Hepatocyte (in vitro differentiated cells): Measurements from ENCODE around the gene B3GALT4. TPM values are rescaled to one million over a fixed set of nuclear protein-coding genes. Genes with fewer than 3 reads are reported as not detected.

Source experiments
- DNase-seq: peaks from one replicate; pipeline ENCODE4 v3.0.0-alpha.2; 2016; ENCODE audit warnings: low spot score
- H2AFZ ChIP-seq: fragments of 200-600 bp; sonication (generic); 2 replicates; pipeline ENCODE4 v1.6.0; 2016; ENCODE audit warnings: antibody characterized with exemption, mild to moderate bottlenecking
- H3K27ac ChIP-seq: fragments of 200-600 bp; sonication (generic); 2 replicates; pipeline ENCODE4 v1.5.1; 2016; ENCODE audit warnings: mild to moderate bottlenecking
- H3K27me3 ChIP-seq: fragments of 200-600 bp; sonication (generic); 2 replicates; pipeline ENCODE4 v1.6.1; 2016
- H3K36me3 ChIP-seq: fragments of 200-600 bp; sonication (generic); replicated peaks from 2 replicates; pipeline ENCODE4 v1.5.1; 2016; ENCODE audit warnings: low read depth; ENCODE audit not compliant: insufficient read depth
- H3K4me1 ChIP-seq: fragments of 200-600 bp; sonication (generic); 2 replicates; pipeline ENCODE4 v1.5.1; 2016; ENCODE audit warnings: mild to moderate bottlenecking, moderate library complexity; ENCODE audit not compliant: insufficient read depth
- H3K4me2 ChIP-seq: fragments of 200-600 bp; sonication (generic); 2 replicates; pipeline ENCODE4 v1.6.0; 2016
- H3K4me3 ChIP-seq: fragments of 200-600 bp; sonication (generic); 2 replicates; pipeline ENCODE4 v1.5.1; 2016; ENCODE audit warnings: mild to moderate bottlenecking
- H3K79me2 ChIP-seq: fragments of 200-600 bp; sonication (generic); 2 replicates; pipeline ENCODE4 v1.6.0; 2017; ENCODE audit warnings: mild to moderate bottlenecking
- H3K9me2 ChIP-seq: fragments of 200-600 bp; sonication (generic); replicated peaks from 2 replicates; pipeline ENCODE4 v1.6.0; 2017; ENCODE audit warnings: mild to moderate bottlenecking; ENCODE audit not compliant: insufficient read depth
- H3K9me3 ChIP-seq: fragments of 200-600 bp; sonication (generic); 2 replicates; pipeline ENCODE4 v1.5.1; 2016; ENCODE audit warnings: low read depth, mild to moderate bottlenecking
- H4K20me1 ChIP-seq: fragments of 200-600 bp; sonication (generic); 2 replicates; pipeline ENCODE4 v1.6.0; 2016; ENCODE audit warnings: mild to moderate bottlenecking; ENCODE audit not compliant: insufficient read depth, poor library complexity, severe bottlenecking
- CTCF ChIP-seq: fragments of 200-600 bp; sonication (generic); IDR thresholded peaks from 2 replicates; pipeline ENCODE4 v1.5.1; 2016; ENCODE audit warnings: antibody characterized with exemption, mild to moderate bottlenecking; ENCODE audit not compliant: poor library complexity
- EZH2 ChIP-seq: fragments of 200-600 bp; sonication (generic); IDR thresholded peaks from 2 replicates; pipeline ENCODE4 v1.6.1; 2016; ENCODE audit warnings: antibody characterized with exemption, mild to moderate bottlenecking, borderline replicate concordance
- EZH2phosphoT487 ChIP-seq: fragments of 200-600 bp; sonication (generic); IDR thresholded peaks from one replicate; pipeline ENCODE4 v1.6.1; 2018; ENCODE audit warnings: antibody characterized with exemption, mild to moderate bottlenecking, low read depth, moderate library complexity; ENCODE audit not compliant: unreplicated experiment, severe bottlenecking
- WGBS: methylation state at CpG from one replicate; pipeline ENCODE4 v1.1.6; 2016; ENCODE audit warnings: low lambda C conversion rate; ENCODE audit errors: missing lambda C conversion rate; 5-methylcytosine and 5-hydroxymethylcytosine counted together
- polyA plus RNA-seq: library from polyadenylated mRNA; unstranded; fragments of >200 nt; fragmentation: Nextera tagmentation; extraction: Ambion mirVana; gene quantifications from 2 replicates; pipeline ENCODE4 v1.2.1, GENCODE V29; 2016
- total RNA-seq: library from RNA; depleted of rRNA; stranded (reverse); fragments of >200 nt; gene quantifications from 2 replicates; pipeline ENCODE4 v1.2.3, GENCODE V29; 2014

B3GALT4 gene
- total and polyA plus RNA-seq, 2 experiments from 2014 or later = 2.0 to 5.7 TPM

DNA sequence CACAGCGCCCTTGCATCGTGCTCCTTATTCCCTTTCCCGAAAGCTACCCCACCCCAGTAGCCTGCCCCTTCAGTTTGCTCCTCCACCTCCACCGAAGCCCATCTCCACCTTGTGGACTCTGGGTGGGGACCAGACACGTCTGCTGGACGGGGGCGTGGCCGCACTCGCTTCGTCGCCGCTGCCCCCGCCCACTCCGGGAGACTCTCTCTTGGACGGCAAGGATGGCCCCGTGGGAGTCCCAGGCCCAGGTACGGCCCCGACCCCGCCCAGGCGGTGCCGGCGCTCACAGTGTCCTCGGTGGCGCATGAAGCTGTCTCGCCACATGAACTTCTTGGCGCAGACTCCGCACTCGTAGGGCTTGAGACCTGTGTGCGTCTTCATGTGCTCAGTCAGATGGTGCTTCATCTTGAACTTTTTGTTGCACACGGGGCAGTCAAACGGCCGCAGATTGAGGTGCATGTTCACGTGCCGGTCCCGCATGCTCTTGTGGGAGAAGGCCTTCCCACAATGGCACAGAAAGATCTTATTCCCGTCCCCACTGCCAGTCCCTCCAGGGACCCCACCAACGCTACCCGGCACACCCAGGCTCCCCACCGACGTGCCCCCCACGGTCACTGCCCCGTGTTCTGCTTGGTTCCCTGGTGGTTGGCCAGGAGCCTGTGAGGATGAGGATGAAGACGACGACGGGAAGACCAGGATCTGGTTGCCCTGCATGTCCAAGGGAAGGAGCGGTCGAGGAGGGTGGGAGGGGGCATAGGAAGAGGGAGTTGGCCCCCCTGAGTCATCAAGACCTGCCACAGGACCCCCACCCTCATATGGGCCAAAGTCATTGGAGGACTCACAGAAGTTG lies 38.2 kb downstream of the B3GALT4 start:
- no peaks in the 10 kb centered on the region for H3K9me3 ChIP-seq
- TF ChIP-seq EZH2 (no peak), CTCF (no peak), EZH2phosphoT487 (no peak)
- H3K9me2 ChIP-seq = no peaks in the 10 kb centered on the region
- peak overlapping the region; percentile 84 for H3K4me2 ChIP-seq
- WGBS = 51% methylated on average over 42 of the region's 47 CpGs
- no peaks in the 10 kb centered on the region for H3K36me3 ChIP-seq
- peak; percentile 79 for DNase-seq
- H2AFZ ChIP-seq = no peak overlapping the region
- no peaks in the 10 kb centered on the region for H4K20me1 ChIP-seq
- H3K4me1 ChIP-seq = peaks cover 15% of the 10 kb centered on the region
- H3K4me3 ChIP-seq = no peak overlapping the region
- H3K27me3 ChIP-seq = no peaks in the 10 kb centered on the region
- peaks cover 31% of the 10 kb centered on the region for H3K79me2 ChIP-seq
- H3K27ac ChIP-seq = peak overlapping the region; percentile 96

- Histone ChIP-seq H3K4me1 (peaks cover 15% of the 10 kb centered on the region), H3K27ac (no peak overlapping the region), H2AFZ (no peak overlapping the region), H3K36me3 (no peaks in the 10 kb centered on the region), H3K9me3 (no peaks in the 10 kb centered on the region), H3K27me3 (no peaks in the 10 kb centered on the region), H3K79me2 (peaks cover 31% of the 10 kb centered on the region), H3K4me2 (no peak overlapping the region), H3K4me3 (no peak overlapping the region), H3K9me2 (no peaks in the 10 kb centered on the region), H4K20me1 (no peaks in the 10 kb centered on the region)
- TF ChIP-seq EZH2 (no peak), EZH2phosphoT487 (no peak), CTCF (no peak)
- WGBS = 97% methylated on average over 17 of the region's 17 CpGs
- DNase-seq = no peak
Observed at GRCh38 chr6:33315793-33316602, 39.1 kb downstream of the B3GALT4 start.

DNA sequence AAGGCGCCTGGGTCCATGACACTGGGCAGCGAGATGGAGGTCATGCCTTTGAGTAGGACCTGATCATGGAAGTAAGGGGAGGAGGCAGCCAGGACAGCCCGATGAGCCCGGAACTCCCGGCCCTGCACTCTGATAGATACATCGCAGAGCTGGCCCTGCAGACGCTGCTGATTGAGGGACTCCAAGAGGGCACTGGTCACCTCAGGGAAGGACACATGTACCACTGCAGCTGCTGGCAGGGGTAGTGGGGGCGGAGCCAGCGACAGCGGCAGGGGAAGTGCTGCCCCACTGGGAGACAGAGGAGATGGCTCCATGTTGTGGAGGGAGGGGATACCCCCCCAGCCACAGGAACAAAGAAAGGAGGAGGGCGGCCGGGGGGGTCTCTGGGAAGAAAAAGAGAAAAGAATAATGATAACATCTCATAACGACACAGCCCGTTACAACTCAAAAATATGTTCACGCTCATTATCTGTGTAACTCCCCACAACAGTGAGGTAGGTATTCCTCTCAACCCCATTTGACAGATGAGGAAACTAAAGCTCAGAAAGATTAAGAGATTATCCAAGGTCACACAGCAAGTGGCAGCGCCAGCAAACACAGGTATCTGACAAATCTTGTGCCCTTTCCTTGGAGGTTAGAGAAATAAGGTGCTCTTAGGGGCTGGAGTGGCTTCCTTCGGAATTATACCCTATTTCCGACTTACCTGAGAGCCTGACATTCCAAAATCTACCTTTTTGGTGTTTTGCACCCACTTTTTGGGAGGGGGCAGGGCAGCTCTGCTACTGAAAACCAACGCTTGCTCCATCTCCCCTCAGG lies 39.9 kb downstream of the B3GALT4 start:
- Histone ChIP-seq H3K9me2 (no peaks in the 10 kb centered on the region), H3K9me3 (no peaks in the 10 kb centered on the region), H2AFZ (no peak overlapping the region), H3K27ac (peak overlapping the region; percentile 35), H3K27me3 (no peaks in the 10 kb centered on the region), H3K4me3 (peak overlapping the region; percentile 24), H3K36me3 (no peaks in the 10 kb centered on the region), H3K4me1 (peaks cover 14% of the 10 kb centered on the region), H3K79me2 (peaks cover 31% of the 10 kb centered on the region), H4K20me1 (no peaks in the 10 kb centered on the region), H3K4me2 (peak overlapping the region; percentile 78)
- WGBS = 87% methylated on average over 18 of the region's 19 CpGs
- no peak for DNase-seq
- no peak for TF ChIP-seq EZH2phosphoT487
- TF ChIP-seq CTCF = no peak
- no peak for TF ChIP-seq EZH2
